CD4-positive, alpha-beta T cell (primary cell): Measurements from ENCODE around the gene ECT2L. TPM values are rescaled to one million over a fixed set of nuclear protein-coding genes. Genes with fewer than 3 reads are reported as not detected.

ENCODE experiments used
- ATAC-seq: fragments of 200-7000 bp; cut with Tn5 transposase; one replicate; pipeline ENCODE4 v1.10.0; 2022; ENCODE audit warnings: mild to moderate bottlenecking; ENCODE audit not compliant: poor library complexity
- CTCF ChIA-PET: fragments of 350-600 bp; sonication (Branson Sonifier 250); formaldehyde crosslinking; loops from one replicate; lab custom pipeline; 2021; ENCODE audit warnings: antibody characterized with exemption, inconsistent platforms; lab: Charles Lee
- POLR2A ChIA-PET: fragments of 350-600 bp; sonication (Branson Sonifier 250); formaldehyde crosslinking; loops from one replicate; lab custom pipeline; 2021; ENCODE audit warnings: antibody characterized with exemption, inconsistent platforms; lab: Charles Lee
- DNase-seq, 14 experiments: peaks; one replicate each; pipeline ENCODE4 v3.0.0-alpha.2; 2013 to 2020; ENCODE audit warnings: mixed read lengths in 2 of 14
- H3K27ac ChIP-seq, 2 donors: one replicate each; pipeline versions ENCODE4 v1.5.1 to v1.7.0; 2013; ENCODE audit warnings: low read length in 2 of 2, low read depth in 1 of 2, mild to moderate bottlenecking in 1 of 2
- H3K27me3 ChIP-seq, 2 experiments: 1 replicate in 1 of 2; 2 replicates in 1 of 2; pipeline versions ENCODE4 v1.6.1 to v1.7.0; 2013; ENCODE audit warnings: low read length in 2 of 2, control low read depth in 1 of 2, mild to moderate bottlenecking in 1 of 2, moderate library complexity in 1 of 2; ENCODE audit not compliant: insufficient read depth in 2 of 2, control insufficient read depth in 1 of 2
- H3K36me3 ChIP-seq: one replicate; pipeline ENCODE4 v1.6.1; 2013; ENCODE audit warnings: low read length, control low read depth; ENCODE audit not compliant: insufficient read depth
- H3K4me1 ChIP-seq: one replicate; pipeline ENCODE4 v1.6.1; 2013; ENCODE audit warnings: low read length, control low read depth; ENCODE audit not compliant: insufficient read depth
- H3K4me3 ChIP-seq: one replicate; pipeline ENCODE4 v1.5.1; 2013; ENCODE audit warnings: mild to moderate bottlenecking, low read length, moderate library complexity
- H3K9me3 ChIP-seq, 2 experiments: 1 replicate in 1 of 2; 2 replicates in 1 of 2; pipeline versions ENCODE4 v1.6.1 to v1.7.0; 2013; ENCODE audit warnings: low read length in 2 of 2, mild to moderate bottlenecking in 2 of 2, control low read depth in 1 of 2, moderate library complexity in 1 of 2; ENCODE audit not compliant: control insufficient read depth in 1 of 2, insufficient read depth in 1 of 2
- H3K27ac Mint-ChIP-seq: one replicate; pipeline ENCODE4 v1.8.0; 2020; ENCODE audit warnings: mixed read lengths
- H3K27me3 Mint-ChIP-seq: one replicate; pipeline ENCODE4 v1.8.0; 2021; ENCODE audit warnings: mixed read lengths
- H3K36me3 Mint-ChIP-seq: one replicate; pipeline ENCODE4 v1.8.0; 2021; ENCODE audit warnings: low read depth, mixed read lengths
- H3K4me1 Mint-ChIP-seq: one replicate; pipeline ENCODE4 v1.8.0; 2021; ENCODE audit warnings: low read depth, mixed read lengths
- H3K4me3 Mint-ChIP-seq: one replicate; pipeline ENCODE4 v1.8.0; 2020; ENCODE audit warnings: mild to moderate bottlenecking, mixed read lengths
- H3K9me3 Mint-ChIP-seq: one replicate; pipeline ENCODE4 v1.8.0; 2020; ENCODE audit warnings: mixed read lengths
- CTCF ChIP-seq: fragments of 200-600 bp; IDR thresholded peaks from one replicate; pipeline ENCODE4 v1.8.0; 2022; ENCODE audit warnings: antibody characterized with exemption, mild to moderate bottlenecking
- intact Hi-C, 2 experiments: fragments of 100-400 bp; cut with DNase I in 1 of 2; cut with micrococcal nuclease in 1 of 2; formaldehyde crosslinking; loops; one replicate each; pipeline versions ENCODE4 v1.15.1 to v1.9.0; 2023 to 2025; cut with DNase I, micrococcal nuclease
- total RNA-seq, 174 experiments: library from RNA in 2 of 174; stranded (reverse) in 2 of 174; gene quantifications; one replicate each; pipeline ENCODE4 v1.2.3 and lab custom pipeline; 2021 to 2026

ECT2L gene
- total RNA-seq, 2 experiments from 2014 or later = not detected

- ATAC-seq (no peak), DNase-seq (no peak)
- no peaks in the 10 kb centered on the region for H3K27me3 ChIP-seq
- no peak overlapping the region for H3K4me3 ChIP-seq
- H3K9me3 Mint-ChIP-seq = no peaks in the 10 kb centered on the region
- H3K36me3 ChIP-seq = no peaks in the 10 kb centered on the region
- no peak overlapping the region for H3K27ac Mint-ChIP-seq
- H3K4me1 Mint-ChIP-seq = no peaks in the 10 kb centered on the region
- CTCF ChIA-PET = interaction anchor here (1.2 kb wide), 1 partner anchor 10 kb away, joined by 3 read pairs; no protein-coding TSS in a partner anchor
- no peaks in the 10 kb centered on the region for H3K4me1 ChIP-seq
- no peaks in the 10 kb centered on the region for H3K36me3 Mint-ChIP-seq
- no peaks in the 10 kb centered on the region for H3K9me3 ChIP-seq
- intact Hi-C loops = no loop called here
- H3K4me3 Mint-ChIP-seq = no peak overlapping the region
- TF ChIP-seq CTCF = no peak
- POLR2A ChIA-PET = no interaction called here
- H3K27me3 Mint-ChIP-seq = no peaks in the 10 kb centered on the region
- H3K27ac ChIP-seq = no peak overlapping the region
Measured at GRCh38 chr6:138803861-138804260, 8.0 kb downstream of the ECT2L start.

GRCh38 chr6:138805016-138805765 is 9.3 kb downstream of the ECT2L start:
- no peaks in the 10 kb centered on the region for H3K36me3 Mint-ChIP-seq
- CTCF ChIA-PET = no interaction called here
- Histone ChIP-seq H3K4me1 (no peaks in the 10 kb centered on the region), H3K4me3 (no peak overlapping the region), H3K27ac (no peak overlapping the region), H3K27me3 (no peaks in the 10 kb centered on the region), H3K36me3 (no peaks in the 10 kb centered on the region), H3K9me3 (no peaks in the 10 kb centered on the region)
- no peak for TF ChIP-seq CTCF
- H3K9me3 Mint-ChIP-seq = no peaks in the 10 kb centered on the region
- POLR2A ChIA-PET = no interaction called here
- intact Hi-C loops = no loop called here
- DNase-seq (no peak), ATAC-seq (no peak)
- no peak overlapping the region for H3K4me3 Mint-ChIP-seq
- no peaks in the 10 kb centered on the region for H3K4me1 Mint-ChIP-seq
- H3K27me3 Mint-ChIP-seq = no peaks in the 10 kb centered on the region
- H3K27ac Mint-ChIP-seq = no peak overlapping the region

GRCh38 chr6:138806889-138807288 is 11.0 kb downstream of the ECT2L start:
- Mint-ChIP-seq H3K4me3 (no peak overlapping the region), H3K4me1 (no peaks in the 10 kb centered on the region), H3K27me3 (no peaks in the 10 kb centered on the region), H3K27ac (no peak overlapping the region), H3K36me3 (no peaks in the 10 kb centered on the region), H3K9me3 (no peaks in the 10 kb centered on the region)
- no peak overlapping the region for H3K27ac ChIP-seq
- no peak overlapping the region for H3K4me3 ChIP-seq
- no peaks in the 10 kb centered on the region for H3K9me3 ChIP-seq
- ChIA-PET CTCF (no interaction called here), POLR2A (no interaction called here)
- intact Hi-C loops = no loop called here
- H3K36me3 ChIP-seq = no peaks in the 10 kb centered on the region
- H3K4me1 ChIP-seq = no peaks in the 10 kb centered on the region
- no peak for TF ChIP-seq CTCF
- DNase-seq (no peak), ATAC-seq (no peak)
- H3K27me3 ChIP-seq = no peaks in the 10 kb centered on the region
